PC-3 (cell line): ENCODE measurements around the gene ATP2A1. TPM values are rescaled to one million over a fixed set of nuclear protein-coding genes. Genes with fewer than 3 reads are reported as not detected.

Experiments
- ATAC-seq: fragments of 200-7000 bp; cut with Tn5 transposase; 2 replicates; pipeline ENCODE4 v1.9.1; 2020; ENCODE audit warnings: mild to moderate bottlenecking, moderate library complexity
- BruUV-seq: library from RNA; stranded (reverse); fragments of 400-500 nt; replicated peaks from 2 replicates; lab custom pipeline; 2021; lab: Mats Ljungman, UMichigan
- CTCF ChIA-PET: fragments of 300-600 bp; sonication (Branson Sonifier 250); formaldehyde crosslinking; loops from one replicate; lab custom pipeline; 2022; ENCODE audit warnings: antibody characterized with exemption; lab: Charles Lee
- POLR2A ChIA-PET: fragments of 300-600 bp; sonication (Branson Sonifier 250); formaldehyde crosslinking; loops from one replicate; lab custom pipeline; 2022; ENCODE audit warnings: antibody characterized with exemption; ENCODE audit not compliant: unreplicated experiment; lab: Charles Lee
- DNase-seq: peaks from one replicate; pipeline ENCODE4 v3.0.0-alpha.2; 2015
- H2AFZ ChIP-seq: fragments of 300-600 bp; sonication (generic); 2 replicates; pipeline ENCODE4 v1.6.0; 2016; ENCODE audit warnings: antibody characterized with exemption, low read length
- H3F3A ChIP-seq: fragments of 300-600 bp; sonication (generic); one replicate; pipeline ENCODE4 v1.6.0; 2017; ENCODE audit warnings: antibody characterized with exemption, low read length, control low read depth, mild to moderate bottlenecking; ENCODE audit not compliant: unreplicated experiment
- H3K27ac ChIP-seq: fragments of 300-600 bp; sonication (generic); 2 replicates; pipeline ENCODE4 v1.5.1; 2016; ENCODE audit warnings: mild to moderate bottlenecking, low read length
- H3K27me3 ChIP-seq: fragments of 300-600 bp; sonication (generic); 2 replicates; pipeline ENCODE4 v1.6.1; 2016; ENCODE audit warnings: low read length, mixed read lengths
- H3K36me3 ChIP-seq: fragments of 300-600 bp; sonication (generic); 2 replicates; pipeline ENCODE4 v1.6.1; 2016; ENCODE audit warnings: low read depth, mixed run types, low read length, mixed read lengths
- H3K4me1 ChIP-seq: fragments of 300-600 bp; sonication (generic); 2 replicates; pipeline ENCODE4 v1.5.1; 2016; ENCODE audit warnings: low read length; ENCODE audit not compliant: insufficient read depth
- H3K4me2 ChIP-seq: fragments of 300-600 bp; sonication (generic); 2 replicates; pipeline ENCODE4 v1.6.0; 2016; ENCODE audit warnings: low read length
- H3K4me3 ChIP-seq: fragments of 300-600 bp; sonication (generic); 2 replicates; pipeline ENCODE4 v1.5.1; 2016; ENCODE audit warnings: mild to moderate bottlenecking, low read length, mixed read lengths
- H3K79me2 ChIP-seq: fragments of 300-600 bp; sonication (generic); 2 replicates; pipeline ENCODE4 v1.6.1; 2017; ENCODE audit warnings: low read length, mixed read lengths
- H3K9ac ChIP-seq: fragments of 300-600 bp; sonication (generic); 2 replicates; pipeline ENCODE4 v1.6.0; 2016; ENCODE audit warnings: mild to moderate bottlenecking, low read length
- H3K9me2 ChIP-seq: fragments of 300-600 bp; sonication (generic); replicated peaks from 2 replicates; pipeline ENCODE4 v1.6.1; 2016; ENCODE audit warnings: mixed run types, low read length, mixed read lengths
- H3K9me3 ChIP-seq: fragments of 300-600 bp; sonication (generic); 2 replicates; pipeline ENCODE4 v1.6.1; 2016; ENCODE audit warnings: low read length, mixed read lengths
- H4K20me1 ChIP-seq: fragments of 300-600 bp; sonication (generic); 2 replicates; pipeline ENCODE4 v1.6.1; 2016; ENCODE audit warnings: low read length, mixed read lengths
- EZH2 ChIP-seq: fragments of 300-600 bp; sonication (generic); IDR thresholded peaks from one replicate; pipeline ENCODE4 v1.6.1; 2017; ENCODE audit warnings: antibody characterized with exemption, mild to moderate bottlenecking, low read length; ENCODE audit not compliant: unreplicated experiment
- EZH2phosphoT487 ChIP-seq: fragments of 300-600 bp; sonication (generic); IDR thresholded peaks from 2 replicates; pipeline ENCODE4 v1.6.1; 2018; ENCODE audit warnings: mild to moderate bottlenecking, antibody characterized with exemption, low read length, borderline replicate concordance
- intact Hi-C: fragments of 100-400 bp; cut with micrococcal nuclease; formaldehyde crosslinking; loops from 2 replicates; pipeline ENCODE4 v1.9.0; 2023
- total RNA-seq: library from RNA; depleted of rRNA; stranded (reverse); fragments of >200 nt; gene quantifications from 2 replicates; pipeline ENCODE4 v1.2.3, GENCODE V29; 2014
- TF ChIP-seq, protein P1 (sequence below): fragments of 300-600 bp; sonication (generic); conservative IDR thresholded peaks from 2 replicates; pipeline ENCODE4 v1.5.1; 2017; ENCODE audit warnings: antibody characterized with exemption, low read depth, mild to moderate bottlenecking, low read length

The ATP2A1 gene
- total RNA-seq, 1 experiment from 2014 or later = 0.87 TPM

DNA sequence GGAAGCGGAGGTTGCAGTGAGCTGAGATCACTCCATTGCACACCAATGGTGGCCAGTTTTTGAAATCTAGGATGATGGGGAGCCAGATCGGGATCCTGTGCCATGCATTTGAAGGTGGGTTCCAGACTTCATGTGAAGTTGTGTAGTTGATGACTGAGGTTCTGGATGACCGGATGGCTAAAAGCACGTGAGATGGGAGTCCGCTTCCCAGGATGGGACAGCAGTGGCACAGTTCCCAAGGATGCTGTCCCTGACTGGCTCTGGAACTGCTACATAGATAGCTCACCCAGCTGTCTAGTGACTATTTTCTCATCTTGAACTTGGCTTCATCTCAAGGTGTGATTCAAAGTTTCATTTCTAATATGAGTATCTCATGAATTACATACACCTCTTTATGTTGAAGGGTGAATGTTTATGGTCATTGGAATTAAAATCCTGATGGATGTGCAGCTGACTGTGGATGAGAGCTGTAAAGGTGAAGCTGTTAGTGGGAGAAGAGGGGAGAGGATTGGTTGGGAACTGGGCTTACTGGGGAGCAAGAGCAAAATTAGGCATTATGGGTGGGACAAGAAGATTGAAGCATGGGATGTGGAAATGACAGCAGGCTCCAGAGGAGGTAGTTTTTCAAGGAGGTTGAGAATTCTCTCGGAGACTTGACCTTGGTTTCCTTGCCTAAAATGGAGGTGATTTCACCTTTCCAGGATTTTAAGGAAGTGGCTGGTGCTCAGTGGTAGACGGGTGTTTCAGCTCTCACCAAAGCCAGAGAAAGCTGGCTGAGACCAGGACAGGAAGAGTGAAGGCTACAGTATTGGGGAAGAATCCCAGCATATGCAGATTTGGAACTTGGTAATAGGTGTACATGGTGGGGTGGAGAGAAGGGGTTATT is 40.4 kb upstream of the ATP2A1 start:
- no peaks in the 10 kb centered on the region for H3F3A ChIP-seq
- ATAC-seq = no peak

DNA sequence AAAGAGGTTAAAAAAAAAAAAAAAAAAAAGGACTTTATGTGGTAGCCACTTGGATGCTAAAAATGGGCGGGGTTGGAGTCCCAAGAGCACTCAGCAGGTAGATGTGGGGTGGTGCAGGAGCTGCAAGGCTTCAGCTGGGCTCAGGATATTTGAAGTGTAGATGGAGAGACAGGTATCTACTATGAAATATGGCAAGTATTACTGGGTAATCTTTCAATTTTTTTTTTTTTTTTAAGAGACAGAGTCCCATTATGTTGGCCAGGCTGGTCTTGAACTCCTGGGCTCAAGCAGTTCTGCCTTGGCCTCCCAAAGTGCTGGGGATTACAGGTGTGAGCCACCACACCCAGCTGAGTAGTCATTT is 39.8 kb upstream of the ATP2A1 start:
- CTCF ChIA-PET = no interaction called here

More for the DNA sequence above, 40.4 kb upstream of the ATP2A1 start:
- H3K79me2 ChIP-seq = no peaks in the 10 kb centered on the region
- H3K36me3 ChIP-seq = peaks cover 25% of the 10 kb centered on the region
- no peak overlapping the region for H3K4me3 ChIP-seq
- BruUV-seq = no TSS peak
- DNase-seq = no peak
- no peak overlapping the region for H2AFZ ChIP-seq
- TF ChIP-seq EZH2 (no peak), EZH2phosphoT487 (no peak)
- TF ChIP-seq, protein P1, sequence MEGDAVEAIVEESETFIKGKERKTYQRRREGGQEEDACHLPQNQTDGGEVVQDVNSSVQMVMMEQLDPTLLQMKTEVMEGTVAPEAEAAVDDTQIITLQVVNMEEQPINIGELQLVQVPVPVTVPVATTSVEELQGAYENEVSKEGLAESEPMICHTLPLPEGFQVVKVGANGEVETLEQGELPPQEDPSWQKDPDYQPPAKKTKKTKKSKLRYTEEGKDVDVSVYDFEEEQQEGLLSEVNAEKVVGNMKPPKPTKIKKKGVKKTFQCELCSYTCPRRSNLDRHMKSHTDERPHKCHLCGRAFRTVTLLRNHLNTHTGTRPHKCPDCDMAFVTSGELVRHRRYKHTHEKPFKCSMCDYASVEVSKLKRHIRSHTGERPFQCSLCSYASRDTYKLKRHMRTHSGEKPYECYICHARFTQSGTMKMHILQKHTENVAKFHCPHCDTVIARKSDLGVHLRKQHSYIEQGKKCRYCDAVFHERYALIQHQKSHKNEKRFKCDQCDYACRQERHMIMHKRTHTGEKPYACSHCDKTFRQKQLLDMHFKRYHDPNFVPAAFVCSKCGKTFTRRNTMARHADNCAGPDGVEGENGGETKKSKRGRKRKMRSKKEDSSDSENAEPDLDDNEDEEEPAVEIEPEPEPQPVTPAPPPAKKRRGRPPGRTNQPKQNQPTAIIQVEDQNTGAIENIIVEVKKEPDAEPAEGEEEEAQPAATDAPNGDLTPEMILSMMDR = no peak
- H3K4me1 ChIP-seq = no peaks in the 10 kb centered on the region
- no peaks in the 10 kb centered on the region for H4K20me1 ChIP-seq
- intact Hi-C loops = no loop called here
- POLR2A ChIA-PET = interaction anchor here (0.6 kb wide), 1 partner anchor 68 kb away, joined by 8 read pairs; no protein-coding TSS in a partner anchor
- H3K9ac ChIP-seq = no peak overlapping the region
- H3K9me2 ChIP-seq = no peaks in the 10 kb centered on the region
- H3K27me3 ChIP-seq = no peaks in the 10 kb centered on the region
- H3K27ac ChIP-seq = no peak overlapping the region
- CTCF ChIA-PET = no interaction called here
- no peaks in the 10 kb centered on the region for H3K9me3 ChIP-seq
- H3K4me2 ChIP-seq = no peak overlapping the region

More for the DNA sequence above, 39.8 kb upstream of the ATP2A1 start:
- Histone ChIP-seq H3K79me2 (no peaks in the 10 kb centered on the region), H3K9me3 (no peaks in the 10 kb centered on the region), H3K4me1 (no peaks in the 10 kb centered on the region), H4K20me1 (no peaks in the 10 kb centered on the region), H3K9ac (no peak overlapping the region), H3K36me3 (peaks cover 22% of the 10 kb centered on the region), H3K27me3 (no peaks in the 10 kb centered on the region), H3K9me2 (no peaks in the 10 kb centered on the region), H3K4me3 (no peak overlapping the region), H3K27ac (no peak overlapping the region), H3F3A (no peaks in the 10 kb centered on the region), H3K4me2 (no peak overlapping the region), H2AFZ (no peak overlapping the region)
- TF ChIP-seq EZH2phosphoT487 (no peak), EZH2 (no peak)
- TF ChIP-seq, protein P1 = no peak
- POLR2A ChIA-PET = interaction anchor here (0.6 kb wide), 1 partner anchor 68 kb away, joined by 8 read pairs; no protein-coding TSS in a partner anchor
- no peak for DNase-seq
- BruUV-seq = no TSS peak
- ATAC-seq = no peak; the same call in 1 of the 2 replicates
- intact Hi-C loops = no loop called here
